Ishikawa (cell line): Measurements from ENCODE around the gene HERC3.

ENCODE experiments used
- CEBPB ChIP-seq: IDR thresholded peaks from 2 replicates; pipeline ENCODE4 v1.6.1; 2012
- CREB1 ChIP-seq: IDR thresholded peaks from 2 replicates; pipeline ENCODE4 v1.6.1; 2012; ENCODE audit warnings: low read depth
- EGR1 ChIP-seq: IDR thresholded peaks from 2 replicates; pipeline ENCODE4 v1.6.1; 2012
- EP300 ChIP-seq: IDR thresholded peaks from 2 replicates; pipeline ENCODE4 v1.6.1; 2012; ENCODE audit warnings: borderline replicate concordance
- FOXM1 ChIP-seq: IDR thresholded peaks from 2 replicates; pipeline ENCODE4 v1.6.1; 2012; ENCODE audit warnings: low read depth, borderline replicate concordance
- NFIC ChIP-seq: IDR thresholded peaks from 2 replicates; pipeline ENCODE4 v1.6.1; 2012
- RAD21 ChIP-seq: IDR thresholded peaks from 2 replicates; pipeline ENCODE4 v1.6.1; 2012; ENCODE audit warnings: low read depth
- REST ChIP-seq: IDR thresholded peaks from 2 replicates; pipeline ENCODE4 v1.6.1; 2012; ENCODE audit warnings: low read depth, mild to moderate bottlenecking
- TAF1 ChIP-seq: IDR thresholded peaks from 2 replicates; pipeline ENCODE4 v1.6.1; 2012; ENCODE audit warnings: low read depth, mild to moderate bottlenecking
- TCF12 ChIP-seq: IDR thresholded peaks from 2 replicates; pipeline ENCODE4 v1.6.1; 2012; ENCODE audit warnings: low read depth
- TEAD4 ChIP-seq: IDR thresholded peaks from 2 replicates; pipeline ENCODE4 v1.6.1; 2012
- YY1 ChIP-seq: IDR thresholded peaks from 2 replicates; pipeline ENCODE4 v1.6.1; 2012; ENCODE audit warnings: low read depth
- ZBTB7A ChIP-seq: IDR thresholded peaks from 2 replicates; pipeline ENCODE4 v1.6.1; 2012; ENCODE audit warnings: low read depth
- TF ChIP-seq, protein P1 (sequence below): IDR thresholded peaks from 2 replicates; pipeline ENCODE4 v1.6.1; 2012
- TF ChIP-seq, protein P2 (sequence below): IDR thresholded peaks from 2 replicates; pipeline ENCODE4 v1.6.1; 2012

The HERC3 gene

GRCh38 chr4:88597970-88598660 lies 5.8 kb downstream of the HERC3 start:
- TF ChIP-seq TAF1: no peak
- no peak for TF ChIP-seq CREB1
- TF ChIP-seq ZBTB7A: no peak
- TF ChIP-seq RAD21: no peak
- TF ChIP-seq YY1: no peak
- no peak for TF ChIP-seq FOXM1
- TF ChIP-seq EGR1: no peak
- TF ChIP-seq EP300: no peak
- no peak for TF ChIP-seq TCF12
- TF ChIP-seq, protein P1, sequence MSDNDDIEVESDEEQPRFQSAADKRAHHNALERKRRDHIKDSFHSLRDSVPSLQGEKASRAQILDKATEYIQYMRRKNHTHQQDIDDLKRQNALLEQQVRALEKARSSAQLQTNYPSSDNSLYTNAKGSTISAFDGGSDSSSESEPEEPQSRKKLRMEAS: no peak
- no peak for TF ChIP-seq CEBPB
- no peak for TF ChIP-seq REST
- no peak for TF ChIP-seq NFIC
- TF ChIP-seq, protein P2, sequence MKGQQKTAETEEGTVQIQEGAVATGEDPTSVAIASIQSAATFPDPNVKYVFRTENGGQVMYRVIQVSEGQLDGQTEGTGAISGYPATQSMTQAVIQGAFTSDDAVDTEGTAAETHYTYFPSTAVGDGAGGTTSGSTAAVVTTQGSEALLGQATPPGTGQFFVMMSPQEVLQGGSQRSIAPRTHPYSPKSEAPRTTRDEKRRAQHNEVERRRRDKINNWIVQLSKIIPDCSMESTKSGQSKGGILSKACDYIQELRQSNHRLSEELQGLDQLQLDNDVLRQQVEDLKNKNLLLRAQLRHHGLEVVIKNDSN: no peak
- TF ChIP-seq TEAD4: no peak

GRCh38 chr4:88599298-88599697 lies 7.0 kb downstream of the HERC3 start:
- TF ChIP-seq, protein P1: no peak
- TF ChIP-seq, protein P2: no peak
- TF ChIP-seq NFIC: no peak

DNA sequence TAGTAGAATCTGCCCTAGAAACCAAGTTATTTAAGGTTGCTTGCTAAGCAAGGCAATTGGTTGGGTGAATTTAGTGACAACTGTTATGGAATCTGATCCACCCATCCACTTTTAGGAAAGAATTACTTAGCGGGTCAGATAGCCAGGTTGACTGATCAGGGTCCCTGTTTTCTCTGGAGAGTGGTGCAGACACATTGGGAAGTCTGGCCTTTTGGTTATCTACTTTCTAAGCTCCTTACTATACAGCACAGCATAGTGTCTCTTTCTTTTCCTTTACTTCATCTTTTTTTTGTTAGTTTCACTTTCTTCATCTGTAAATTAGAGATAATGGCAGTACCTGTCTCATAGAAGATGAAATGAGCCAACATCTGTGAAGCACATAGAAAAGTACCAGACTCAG lies 7.4 kb downstream of the HERC3 start:
- TF ChIP-seq REST (no peak), CREB1 (no peak), TEAD4 (no peak), RAD21 (no peak), TAF1 (no peak), CEBPB (no peak), FOXM1 (no peak), ZBTB7A (no peak)

- TF ChIP-seq FOXM1: no peak
- no peak for TF ChIP-seq TEAD4
- no peak for TF ChIP-seq CEBPB
- no peak for TF ChIP-seq TCF12
- no peak for TF ChIP-seq ZBTB7A
- TF ChIP-seq YY1: no peak
- TF ChIP-seq, protein P1: no peak
- TF ChIP-seq CREB1: no peak
- TF ChIP-seq REST: no peak
- no peak for TF ChIP-seq RAD21
These were observed 8.0 kb downstream of the HERC3 start for GRCh38 chr4:88600176-88600838.
